ENCODE data around the gene PTPA. TPM values are rescaled to one million over a fixed set of nuclear protein-coding genes. Genes with fewer than 3 reads are reported as not detected.
A peak's percentile ranks its signal among the peaks of the same experiment; 100 is the strongest.
"Not testable (repeated sequence)": the region's sequence is repeated elsewhere in the genome, so short reads cannot be mapped to it uniquely, and the experiment has no call there.

The PTPA gene
- total RNA-seq, 1 experiment from 2014 or later = 79.7 TPM

DNA sequence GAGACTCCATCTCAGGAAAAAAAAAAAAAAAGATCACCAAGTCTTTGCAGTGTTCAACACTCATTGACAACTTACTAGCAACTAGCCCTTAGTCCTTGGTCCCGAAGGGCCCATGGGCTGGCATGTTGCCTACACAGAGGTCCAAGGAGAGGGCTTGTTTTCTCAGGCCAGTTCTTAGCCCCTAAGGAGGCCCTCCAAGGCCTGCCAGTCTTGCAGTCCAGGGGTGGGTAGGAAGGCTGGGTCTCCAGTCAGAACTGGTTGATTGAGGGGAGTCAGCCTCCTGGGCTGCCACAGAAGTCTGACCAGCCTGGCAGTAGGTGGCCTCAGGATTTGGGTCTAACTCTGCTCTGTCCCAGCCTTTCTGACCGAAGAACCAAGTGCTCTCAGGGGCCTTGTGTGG is 34.1 kb downstream of the PTPA start:
- H3K27ac ChIP-seq = peak overlapping the region; percentile 64
- peaks cover 65% of the 10 kb centered on the region for H3K4me1 ChIP-seq
- no peaks in the 10 kb centered on the region for H3K36me3 ChIP-seq
- H3K4me3 ChIP-seq = no peak overlapping the region
- no peaks in the 10 kb centered on the region for H3K9me3 ChIP-seq (replicated peaks)
- no peak for DNase-seq
- H3K27me3 ChIP-seq = no peaks in the 10 kb centered on the region

DNA sequence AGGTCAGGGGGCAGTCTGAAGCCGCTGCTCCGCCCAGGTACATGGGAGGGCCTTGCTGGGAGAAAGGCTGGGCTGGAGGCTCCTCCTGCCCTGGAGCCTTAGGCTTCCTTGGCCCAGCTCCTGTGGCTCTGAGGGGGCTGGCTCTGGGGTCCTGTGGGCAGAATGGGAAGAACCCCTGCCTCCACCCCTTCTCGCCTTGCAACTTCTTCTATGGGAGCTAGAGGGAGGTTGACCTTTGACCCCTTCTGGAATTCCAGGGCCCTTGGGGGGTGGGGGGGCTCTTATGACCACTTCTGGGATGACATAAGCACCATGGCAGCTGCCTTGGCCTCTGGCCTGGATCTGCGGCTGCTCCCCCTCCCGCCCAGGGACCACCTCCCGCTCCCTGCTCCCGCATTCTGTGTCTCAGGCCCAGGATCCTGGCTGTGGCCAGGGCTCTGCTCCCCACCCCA is 34.7 kb downstream of the PTPA start:
- H3K36me3 ChIP-seq = no peaks in the 10 kb centered on the region
- DNase-seq = peak; percentile 88 to 91
- peak overlapping the region; percentile 64 for H3K27ac ChIP-seq
- peaks cover 61% of the 10 kb centered on the region for H3K4me1 ChIP-seq
- no peaks in the 10 kb centered on the region for H3K9me3 ChIP-seq (replicated peaks)
- H3K4me3 ChIP-seq = no peak overlapping the region
- no peaks in the 10 kb centered on the region for H3K27me3 ChIP-seq

DNA sequence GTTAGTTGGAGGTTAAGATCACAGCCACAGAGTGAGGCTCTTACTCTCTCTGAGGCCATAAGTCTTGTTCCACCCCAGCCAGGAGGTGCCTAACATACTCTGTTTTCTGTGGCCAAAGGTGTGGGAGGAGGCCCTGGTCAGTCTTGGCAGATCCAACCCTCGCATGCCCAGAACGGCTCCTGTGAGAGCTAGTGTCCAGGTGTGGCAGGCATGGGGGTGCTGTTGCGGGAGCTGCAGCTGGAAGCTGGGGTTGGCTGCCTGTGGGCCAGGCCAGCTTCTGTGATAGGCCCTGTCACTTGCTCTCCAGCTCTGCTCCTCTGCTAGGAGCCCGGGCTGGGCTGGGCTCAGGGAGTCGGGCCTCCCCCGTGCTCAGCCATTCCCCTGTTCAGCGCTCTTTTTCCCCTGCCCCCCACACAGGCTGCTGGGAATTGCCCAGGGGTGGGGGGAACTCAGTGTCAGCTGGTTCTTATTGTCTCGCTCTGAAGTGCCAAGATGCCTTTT is 35.3 kb downstream of the PTPA start:
- H3K4me3 ChIP-seq = no peak overlapping the region
- H3K9me3 ChIP-seq (replicated peaks) = no peaks in the 10 kb centered on the region
- H3K27me3 ChIP-seq = no peaks in the 10 kb centered on the region
- no peaks in the 10 kb centered on the region for H3K36me3 ChIP-seq
- DNase-seq = no peak
- H3K4me1 ChIP-seq = peaks cover 55% of the 10 kb centered on the region
- peak overlapping the region; percentile 64 for H3K27ac ChIP-seq

DNA sequence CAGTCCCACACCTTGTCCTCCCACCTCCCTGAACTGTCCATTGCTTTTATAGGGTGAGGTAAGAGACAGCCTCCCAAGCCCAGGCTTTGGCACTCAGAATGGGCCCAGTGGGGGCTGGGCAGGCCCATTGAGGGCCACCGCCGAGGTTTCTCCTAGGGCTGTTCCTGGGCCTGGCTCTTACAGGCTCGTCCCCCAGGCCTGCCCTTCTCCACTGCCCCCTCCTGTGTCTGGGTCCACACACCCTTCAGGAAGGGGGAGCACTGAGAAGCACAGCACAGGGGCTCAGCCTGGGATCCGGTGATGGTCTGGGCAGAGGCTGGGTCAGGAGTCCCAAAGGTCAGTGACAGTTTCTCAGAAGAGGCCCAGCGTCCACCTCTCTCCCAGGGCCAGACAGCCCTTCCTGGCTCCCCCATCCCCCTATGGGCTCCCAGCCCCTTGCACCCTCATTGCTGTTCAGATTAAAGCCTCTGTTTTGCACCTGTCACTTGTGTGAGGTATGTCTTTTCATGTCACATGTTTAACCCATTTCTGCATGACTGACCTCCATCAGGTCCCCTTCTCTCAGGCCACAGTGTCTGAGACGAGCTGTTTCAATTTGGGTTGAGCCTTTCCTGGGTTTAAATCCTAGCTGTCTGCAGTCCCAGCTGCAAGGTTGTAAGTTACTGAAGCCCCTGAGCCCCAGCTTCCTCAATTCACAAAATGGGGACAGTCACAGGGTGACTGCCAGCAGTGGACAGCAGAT is 37.4 kb downstream of the PTPA start:
- Histone ChIP-seq H3K27ac (no peak overlapping the region), H3K4me3 (no peak overlapping the region), H3K4me1 (peaks cover 35% of the 10 kb centered on the region), H3K9me3 (replicated peaks) (no peaks in the 10 kb centered on the region), H3K27me3 (no peaks in the 10 kb centered on the region), H3K36me3 (no peaks in the 10 kb centered on the region)
- DNase-seq = no peak

DNA sequence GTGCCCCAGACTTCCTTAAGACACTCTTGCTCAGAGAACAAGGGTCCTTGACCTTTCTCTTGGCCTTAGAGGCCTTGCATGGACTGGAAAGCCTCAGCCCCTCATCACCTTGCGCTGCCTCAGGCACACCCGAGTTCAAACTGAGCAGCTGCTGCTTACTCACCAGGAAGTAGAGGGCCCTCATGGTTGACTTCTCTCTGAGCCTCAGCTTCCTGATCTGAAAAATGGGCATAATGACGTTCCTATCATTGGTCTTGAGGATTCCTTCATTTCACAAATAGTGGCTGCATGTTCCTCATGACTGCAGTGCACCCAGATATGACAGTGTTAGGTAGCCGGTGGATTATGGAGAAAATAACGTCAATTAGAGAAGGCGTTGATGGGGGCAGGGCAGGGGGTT is 38.2 kb downstream of the PTPA start:
- no peak for DNase-seq
- no peak overlapping the region for H3K4me3 ChIP-seq
- no peaks in the 10 kb centered on the region for H3K36me3 ChIP-seq
- H3K27ac ChIP-seq = no peak overlapping the region
- no peaks in the 10 kb centered on the region for H3K9me3 ChIP-seq (replicated peaks)
- H3K27me3 ChIP-seq = no peaks in the 10 kb centered on the region
- H3K4me1 ChIP-seq = peaks cover 31% of the 10 kb centered on the region

DNA sequence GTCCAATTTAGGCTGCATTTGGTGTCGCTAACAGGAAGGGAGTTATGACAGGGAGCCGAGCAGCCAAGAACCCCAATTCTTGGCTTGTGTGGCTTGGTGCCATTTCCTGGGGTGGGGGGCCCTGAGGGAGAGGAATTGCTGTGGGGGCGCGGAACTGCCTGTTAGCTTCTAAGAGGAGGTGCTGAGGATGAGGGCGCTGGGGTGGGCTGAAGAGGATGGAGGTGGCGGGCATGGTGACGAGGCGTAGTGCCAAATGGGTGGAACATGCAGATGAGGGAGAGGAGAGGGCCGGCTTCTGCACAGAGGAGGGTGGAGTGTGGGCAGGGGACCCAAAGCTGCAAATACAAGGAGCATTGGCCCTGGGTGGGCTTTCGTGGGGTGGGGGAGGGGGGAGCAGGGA is 38.9 kb downstream of the PTPA start:
- peaks cover 31% of the 10 kb centered on the region for H3K4me1 ChIP-seq
- H3K9me3 ChIP-seq (replicated peaks) = no peaks in the 10 kb centered on the region
- H3K27ac ChIP-seq = no peak overlapping the region
- H3K4me3 ChIP-seq = no peak overlapping the region
- DNase-seq = no peak
- no peaks in the 10 kb centered on the region for H3K27me3 ChIP-seq
- no peaks in the 10 kb centered on the region for H3K36me3 ChIP-seq

DNA sequence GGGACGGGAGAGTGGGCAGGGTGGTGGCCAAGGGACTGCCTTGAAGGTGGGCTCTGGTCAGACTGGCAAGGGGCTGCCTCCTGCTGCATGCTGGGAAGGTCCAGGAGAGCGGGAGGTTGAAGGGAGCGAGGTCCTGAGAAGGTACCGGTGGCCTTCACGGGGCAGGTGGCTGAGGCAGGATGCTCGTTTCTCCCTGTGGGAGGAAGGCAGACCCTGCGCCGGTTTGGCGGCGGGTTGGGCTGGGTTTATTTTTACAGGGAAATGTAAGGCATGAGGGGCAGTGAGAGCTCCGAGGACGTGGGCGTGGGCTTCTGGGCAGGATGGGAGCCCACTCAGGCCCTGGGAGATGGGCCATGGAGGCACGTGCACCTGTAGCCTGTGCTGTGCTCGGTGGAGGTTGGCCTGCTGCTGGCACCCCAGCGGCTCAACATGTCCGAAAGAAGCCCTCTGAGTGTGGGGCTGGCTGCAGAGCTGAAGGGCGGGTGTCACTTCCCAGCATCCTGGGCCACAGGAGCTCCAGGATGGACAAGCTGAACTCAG is 39.5 kb downstream of the PTPA start:
- H3K9me3 ChIP-seq (replicated peaks) = no peaks in the 10 kb centered on the region
- no peaks in the 10 kb centered on the region for H3K27me3 ChIP-seq
- H3K4me3 ChIP-seq = no peak overlapping the region
- H3K36me3 ChIP-seq = no peaks in the 10 kb centered on the region
- peaks cover 25% of the 10 kb centered on the region for H3K4me1 ChIP-seq
- no peak overlapping the region for H3K27ac ChIP-seq
- no peak for DNase-seq

DNA sequence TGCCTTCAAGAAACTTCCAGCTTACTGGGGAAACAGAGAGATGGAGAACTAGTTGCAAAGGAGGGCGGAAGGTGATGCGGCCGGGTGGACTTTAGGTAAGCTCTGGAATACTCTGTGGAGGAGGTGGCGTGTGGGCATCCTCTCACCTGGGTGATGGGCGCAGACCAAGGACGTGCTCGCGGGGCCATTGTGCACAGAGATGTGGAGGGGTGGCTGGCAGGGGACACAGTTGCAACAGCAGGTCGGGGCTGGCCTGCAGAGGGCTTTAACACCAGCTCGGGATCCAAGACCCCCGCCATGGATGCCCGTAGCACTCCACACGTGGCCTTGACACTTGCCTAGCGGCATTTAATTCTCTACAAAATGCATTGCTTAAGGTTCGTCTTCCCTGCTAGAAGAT is 40.3 kb downstream of the PTPA start:
- H3K4me1 ChIP-seq = peaks cover 18% of the 10 kb centered on the region
- no peak overlapping the region for H3K4me3 ChIP-seq
- no peaks in the 10 kb centered on the region for H3K36me3 ChIP-seq
- no peak overlapping the region for H3K27ac ChIP-seq
- no peaks in the 10 kb centered on the region for H3K27me3 ChIP-seq
- no peak for DNase-seq
- no peaks in the 10 kb centered on the region for H3K9me3 ChIP-seq (replicated peaks)

DNA sequence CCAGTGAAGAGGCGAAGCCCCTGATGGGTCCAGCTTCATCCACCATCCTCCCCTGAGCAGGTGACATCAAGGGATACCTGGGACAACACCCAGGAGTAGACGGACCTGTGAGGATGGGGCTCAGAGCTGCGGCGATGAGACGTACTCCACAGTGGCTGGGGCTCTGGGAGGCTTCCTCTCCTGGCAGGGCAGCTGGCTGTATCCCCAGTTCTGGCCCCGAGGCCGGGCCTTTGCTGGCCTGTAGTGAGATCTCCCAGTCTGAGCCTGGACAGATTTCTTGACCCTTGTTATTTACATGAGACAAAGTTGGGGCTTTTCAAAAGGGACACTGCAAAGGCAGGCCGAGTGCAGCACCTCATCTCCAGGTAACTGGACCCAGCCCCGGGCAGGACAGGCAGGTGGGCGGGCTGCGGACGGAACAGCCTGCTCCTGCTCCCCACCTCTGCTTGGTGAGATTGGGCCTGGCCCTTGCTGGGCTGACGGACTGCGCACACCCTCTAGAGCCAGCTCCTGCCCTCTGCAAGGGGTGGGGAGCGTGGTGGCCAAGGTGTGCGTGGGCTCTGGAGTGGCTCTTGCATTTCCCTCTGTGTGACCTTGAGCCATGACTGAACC is 43.8 kb downstream of the PTPA start:
- H3K27me3 ChIP-seq = no peaks in the 10 kb centered on the region
- no peaks in the 10 kb centered on the region for H3K4me1 ChIP-seq
- no peak overlapping the region for H3K4me3 ChIP-seq
- no peaks in the 10 kb centered on the region for H3K9me3 ChIP-seq (replicated peaks)
- no peak for DNase-seq
- no peaks in the 10 kb centered on the region for H3K36me3 ChIP-seq
- H3K27ac ChIP-seq = no peak overlapping the region

DNA sequence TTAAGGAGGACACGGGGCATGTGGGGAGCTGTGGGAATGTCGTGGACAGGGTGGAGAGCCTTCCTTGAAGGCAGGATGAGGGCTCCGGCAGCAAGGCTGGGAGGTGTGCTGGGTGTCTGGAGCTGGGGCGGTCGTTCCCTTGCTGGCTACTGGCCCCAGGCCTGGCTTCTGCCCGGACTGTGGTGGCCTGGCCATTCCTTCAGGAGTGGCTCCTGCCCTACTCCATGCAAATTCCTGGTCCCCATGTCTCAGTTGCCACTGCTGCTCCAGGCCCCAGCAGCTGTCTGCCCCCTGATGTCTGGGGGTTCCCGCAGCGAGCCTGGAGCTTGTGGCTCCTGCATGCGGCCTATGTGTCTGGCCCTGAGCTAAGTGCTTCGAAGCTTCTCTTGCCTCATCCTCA is 44.9 kb downstream of the PTPA start:
- Histone ChIP-seq H3K36me3 (no peaks in the 10 kb centered on the region), H3K27me3 (no peaks in the 10 kb centered on the region; the same call in 1 of the 2 replicates), H3K4me1 (no peaks in the 10 kb centered on the region), H3K27ac (no peak overlapping the region), H3K4me3 (no peak overlapping the region), H3K9me3 (replicated peaks) (no peaks in the 10 kb centered on the region)
- DNase-seq = no peak

DNA sequence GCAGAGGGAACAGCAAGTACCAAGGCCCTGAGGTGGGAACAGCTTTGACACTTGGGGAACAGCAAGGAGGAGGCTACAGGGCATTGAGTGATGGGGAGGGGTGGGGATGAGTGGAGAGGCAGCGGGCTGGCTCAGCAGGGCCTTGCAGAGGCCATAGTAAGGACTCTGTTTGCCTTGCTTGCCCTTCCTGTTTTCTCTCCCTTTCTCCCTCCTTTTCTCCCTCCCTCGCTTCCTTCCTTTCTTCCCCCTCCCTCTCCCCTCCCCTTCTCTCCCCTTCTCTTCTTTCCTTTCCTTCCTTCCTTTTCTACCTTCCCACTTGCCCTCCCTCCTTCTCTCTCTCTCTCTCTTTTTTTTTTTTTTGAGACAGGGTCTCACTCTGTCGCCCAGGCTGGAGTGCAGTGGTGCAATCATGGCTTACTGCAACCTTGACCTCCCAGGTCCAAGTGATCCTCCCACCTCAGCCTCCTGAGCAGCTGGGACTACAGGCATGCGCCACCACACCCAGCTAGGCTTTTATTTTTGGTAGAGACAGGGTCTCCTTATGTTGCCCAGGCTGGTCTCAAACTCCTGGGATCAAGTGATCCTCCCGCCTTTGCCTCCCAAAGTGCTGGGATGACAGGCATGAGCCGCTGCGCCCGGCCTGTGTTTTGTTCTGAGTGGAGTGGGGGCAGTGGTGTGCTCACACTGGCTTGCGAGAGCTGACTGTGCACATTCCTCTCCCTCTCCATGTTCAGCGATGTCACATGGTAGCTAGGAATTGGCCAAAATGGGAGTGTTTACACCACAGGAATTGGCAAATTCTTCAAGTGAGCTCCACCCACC is 49.7 kb downstream of the PTPA start:
- Histone ChIP-seq H3K27me3 (no peaks in the 10 kb centered on the region; the same call in 1 of the 2 replicates), H3K4me3 (no peak overlapping the region), H3K36me3 (no peaks in the 10 kb centered on the region), H3K4me1 (peaks cover 10% of the 10 kb centered on the region; the same call in 1 of the 2 replicates), H3K9me3 (replicated peaks) (no peaks in the 10 kb centered on the region), H3K27ac (no peak overlapping the region)
- DNase-seq = no peak

DNA sequence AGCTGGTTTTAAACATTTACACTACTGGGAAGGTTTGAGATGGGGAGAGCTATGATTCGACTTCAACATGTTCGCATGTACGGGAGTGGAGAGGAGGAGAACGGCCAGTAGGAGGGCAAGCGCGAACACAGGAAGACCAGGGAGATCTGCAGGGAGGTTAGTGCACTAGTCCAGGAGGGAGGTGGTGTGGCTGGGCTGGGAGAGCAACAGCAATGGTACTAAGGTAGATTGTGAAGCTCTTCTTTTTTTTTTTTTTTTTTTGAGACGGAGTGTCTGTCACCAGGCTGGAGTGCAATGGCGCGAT is 50.3 kb downstream of the PTPA start:
- no peaks in the 10 kb centered on the region for H3K9me3 ChIP-seq (replicated peaks)
- H3K27me3 ChIP-seq = no peaks in the 10 kb centered on the region; the same call in 1 of the 2 replicates
- no peak for DNase-seq
- no peak overlapping the region for H3K27ac ChIP-seq
- H3K4me1 ChIP-seq = peaks cover 10% of the 10 kb centered on the region; the same call in 1 of the 2 replicates
- no peaks in the 10 kb centered on the region for H3K36me3 ChIP-seq
- no peak overlapping the region for H3K4me3 ChIP-seq

DNA sequence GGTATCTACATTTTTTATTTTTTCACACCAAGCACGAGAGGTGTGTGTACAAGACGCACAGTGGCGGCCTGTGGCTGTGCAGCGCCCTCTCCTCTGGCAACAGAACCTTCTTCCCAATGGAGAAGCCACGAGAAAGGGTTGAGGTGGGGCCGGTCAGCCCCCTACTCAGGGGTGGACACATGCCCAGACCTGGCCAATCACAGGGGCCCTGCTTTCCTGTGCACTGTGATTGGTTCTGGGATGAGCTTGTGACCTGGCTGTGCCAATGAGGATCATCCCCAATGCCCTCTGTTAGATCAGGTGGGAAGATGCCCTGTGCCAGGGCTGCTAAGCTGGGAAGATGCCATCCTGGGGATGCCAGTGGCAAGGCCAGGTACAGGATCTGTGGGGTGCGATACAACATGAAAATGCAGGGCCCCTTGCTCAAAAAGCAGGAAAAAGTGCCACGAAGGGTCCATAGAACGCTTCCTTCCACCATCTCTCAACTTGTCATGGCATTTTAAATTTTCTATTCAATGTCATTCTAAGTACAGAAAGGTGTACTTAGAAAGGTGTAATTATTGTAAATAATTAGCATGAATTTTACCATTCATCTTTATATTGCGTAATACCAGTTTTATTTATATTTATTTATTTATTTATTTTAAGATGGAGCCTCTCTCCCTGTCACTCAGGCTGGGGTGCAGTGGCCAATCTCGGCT is 51.4 kb downstream of the PTPA start:
- no peak for DNase-seq
- Histone ChIP-seq H3K27ac (no peak overlapping the region), H3K9me3 (replicated peaks) (no peaks in the 10 kb centered on the region), H3K4me3 (no peak overlapping the region), H3K36me3 (no peaks in the 10 kb centered on the region), H3K4me1 (peaks cover 12% of the 10 kb centered on the region), H3K27me3 (no peaks in the 10 kb centered on the region; the same call in 1 of the 2 replicates)

DNA sequence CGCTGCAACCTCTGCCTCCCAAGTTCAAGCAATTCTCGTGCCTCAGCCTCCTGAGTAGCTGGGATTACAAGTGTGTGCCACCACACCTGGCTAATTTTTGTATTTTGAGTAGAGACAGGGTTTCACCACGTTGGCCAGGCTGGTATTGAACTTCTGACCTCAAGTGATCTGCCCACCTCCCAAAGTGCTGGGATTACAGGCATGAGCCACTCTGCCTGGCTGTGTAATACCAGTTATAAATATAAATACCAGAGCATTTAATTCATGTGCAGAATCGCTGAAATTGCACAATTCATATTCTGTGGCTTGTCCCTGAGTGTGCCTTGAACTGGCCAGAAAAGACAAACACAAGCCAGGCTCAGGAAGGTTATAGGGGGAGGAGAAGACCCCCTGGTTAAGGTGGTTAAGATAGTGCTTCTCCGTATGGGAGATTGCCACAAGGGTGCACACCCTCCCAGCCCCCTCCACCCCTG is 52.0 kb downstream of the PTPA start:
- DNase-seq; H3K9me3 ChIP-seq (replicated peaks); H3K27ac ChIP-seq; H3K27me3 ChIP-seq; H3K36me3 ChIP-seq; H3K4me3 ChIP-seq: not testable (repeated sequence)
- peaks cover 17% of the 10 kb centered on the region for H3K4me1 ChIP-seq

Measured in SJCRH30 (cell line).